ENCODE data around the gene ZIC4. TPM values are rescaled to one million over a fixed set of nuclear protein-coding genes. Genes with fewer than 3 reads are reported as not detected.

The ZIC4 gene
- total and polyA plus RNA-seq, 10 of the 15 experiments (the other 5 are each of a cell fraction or from before 2014, with no cell fraction given), result not detected

- Histone ChIP-seq H3K27me3 (replicated peaks in 1 of 2; ENCODE audit: control insufficient read depth in 2 of 2, insufficient read depth in 2 of 2, low read length in 1 of 2) (no peaks in the 10 kb centered on the region), H3K4me1 (ENCODE audit: control insufficient read depth, insufficient read depth, low read length) (no peaks in the 10 kb centered on the region), H3K27ac (ENCODE audit: control insufficient read depth, insufficient read depth) (no peak overlapping the region), H3K4me3 (no peak overlapping the region), H3K9me3 (replicated peaks; ENCODE audit: control insufficient read depth, insufficient read depth, low read length) (no peaks in the 10 kb centered on the region), H4K20me1 (ENCODE audit: control insufficient read depth, insufficient read depth) (no peaks in the 10 kb centered on the region), H3K36me3 (ENCODE audit: control insufficient read depth in 2 of 2, insufficient read depth in 2 of 2, low read length in 1 of 2) (no peaks in the 10 kb centered on the region), H3K9ac (ENCODE audit: control insufficient read depth, insufficient read depth, low read length) (no peak overlapping the region), H3K79me2 (ENCODE audit: control insufficient read depth, insufficient read depth, low read length) (no peaks in the 10 kb centered on the region), H3K4me2 (ENCODE audit: control insufficient read depth, insufficient read depth) (no peak overlapping the region), H2AFZ (ENCODE audit: control insufficient read depth, low read depth, low read length) (no peak overlapping the region)
- CTCF ChIA-PET, result no interaction called here
- POLR2A ChIA-PET, result no interaction called here
- TF ChIP-seq TCF3 (IDR thresholded peaks at IDR 0.05; ENCODE audit: borderline replicate concordance, insufficient read depth, low read depth, low read length) (no peak), USF1 (IDR thresholded peaks at IDR 0.05; ENCODE audit: borderline replicate concordance, extremely low read length, insufficient read depth, low read depth, low read length) (no peak), SMAD1 (IDR thresholded peaks at IDR 0.05; ENCODE audit: low read depth, partially characterized antibody) (no peak), CTCF (IDR thresholded peaks at IDR 0.05 in 2 of 3, conservative IDR thresholded peaks at IDR 0.05 in 1 of 3; ENCODE audit: control insufficient read depth in 2 of 3, extremely low read depth in 1 of 3, insufficient read depth in 1 of 3, low read depth in 3 of 3, low read length in 3 of 3) (no peak), MTA2 (IDR thresholded peaks at IDR 0.05; ENCODE audit: low read depth) (no peak), JUNB (IDR thresholded peaks at IDR 0.05) (no peak), ZBTB33 (IDR thresholded peaks at IDR 0.05) (no peak), POU2F2 (IDR thresholded peaks at IDR 0.05; ENCODE audit: borderline replicate concordance, low read depth, low read length) (no peak), NFYB (IDR thresholded peaks at IDR 0.05; ENCODE audit: insufficient read depth, low read depth, low read length) (no peak), CHD4 (IDR thresholded peaks at IDR 0.05) (no peak), RB1 (IDR thresholded peaks at IDR 0.05; ENCODE audit: borderline replicate concordance) (no peak), BMI1 (IDR thresholded peaks at IDR 0.05; ENCODE audit: borderline replicate concordance) (no peak), SKIL (IDR thresholded peaks at IDR 0.05; ENCODE audit: low read depth, poor library complexity, severe bottlenecking) (no peak), ZNF622 (IDR thresholded peaks at IDR 0.05) (no peak), SMAD5 (IDR thresholded peaks at IDR 0.05; ENCODE audit: low read depth) (no peak), NRF1 (conservative IDR thresholded peaks at IDR 0.05; ENCODE audit: low read depth, low read length) (no peak), STAT1 (conservative IDR thresholded peaks at IDR 0.05) (no peak), HCFC1 (IDR thresholded peaks at IDR 0.05; ENCODE audit: low read length) (no peak), MXI1 (IDR thresholded peaks at IDR 0.05; ENCODE audit: low read depth, low read length) (no peak), SPI1 (IDR thresholded peaks at IDR 0.05; ENCODE audit: borderline replicate concordance, insufficient read depth, low read depth, low read length) (no peak)
- 23% methylated on average over 3 of the region's 3 CpGs for WGBS (ENCODE audit: insufficient coverage, insufficient replicate concordance, low lambda C conversion rate, missing lambda C conversion rate)
- RAD21 ChIA-PET (ENCODE audit: unreplicated experiment), result no interaction called here
- DNase-seq (ENCODE audit: low read depth, low spot score) (no peak), FAIRE-seq (no peak), ATAC-seq (no peak)
- no TSS peak for BruUV-seq (replicated peaks)
- SMC1A ChIA-PET (ENCODE audit: uncharacterized antibody, unreplicated experiment), result interaction anchor here (0.8 kb wide), 1 partner anchor 144 kb away, joined by 3 read pairs; no protein-coding TSS in a partner anchor
- intact Hi-C loops (cut with micrococcal nuclease; ENCODE audit: unreplicated experiment) (no loop called here), in situ Hi-C loops (cut with MboI) (no loop called here)
Observed at GRCh38 chr3:147431751-147432150, 25.4 kb upstream of the ZIC4 start.

Data from GM12878 (cell line).